ENCODE data around the gene FAM78A. TPM values are rescaled to one million over a fixed set of nuclear protein-coding genes. Genes with fewer than 3 reads are reported as not detected.

Gene FAM78A
- total and polyA plus RNA-seq, 2 experiments from 2014 or later: 0.23 to 1.1 TPM

GRCh38 chr9:131308452-131308851 is 32.1 kb upstream of the FAM78A start:
- H3K27ac ChIP-seq: no peak overlapping the region
- in situ Hi-C loops (cut with MboI): no loop called here
- H2AFZ ChIP-seq: no peak overlapping the region
- no peak overlapping the region for H3K4me3 ChIP-seq
- H3K36me3 ChIP-seq (ENCODE audit: low read depth): no peaks in the 10 kb centered on the region
- no peaks in the 10 kb centered on the region for H3K79me2 ChIP-seq (ENCODE audit: insufficient read depth)
- H3K9ac ChIP-seq: no peak overlapping the region
- H3K27me3 ChIP-seq (replicated peaks; ENCODE audit: insufficient read depth): no peaks in the 10 kb centered on the region
- H4K20me1 ChIP-seq (ENCODE audit: insufficient read depth): no peaks in the 10 kb centered on the region
- no peaks in the 10 kb centered on the region for H3F3A ChIP-seq (ENCODE audit: insufficient read depth)
- no peaks in the 10 kb centered on the region for H3K4me1 ChIP-seq (ENCODE audit: insufficient read depth)
- H3K9me3 ChIP-seq (ENCODE audit: low read depth): no peaks in the 10 kb centered on the region
- H3K9me2 ChIP-seq (ENCODE audit: insufficient read depth): no peaks in the 10 kb centered on the region
- TF ChIP-seq EZH2 (IDR thresholded peaks at IDR 0.05; ENCODE audit: insufficient read depth, poor library complexity, severe bottlenecking): no peak
- no peak for TF ChIP-seq EZH2phosphoT487 (IDR thresholded peaks at IDR 0.05; ENCODE audit: insufficient read depth, low read depth)
- no peak overlapping the region for H3K4me2 ChIP-seq (ENCODE audit: unreplicated experiment)
- WGBS, 2 experiments (ENCODE audit: low coverage in 1 of 2, low lambda C conversion rate in 2 of 2, missing lambda C conversion rate in 2 of 2): 76 to 78% methylated on average over 11 of the region's 11 CpGs
- no peak for DNase-seq

GRCh38 chr9:131307974-131308373 is 31.7 kb upstream of the FAM78A start:
- no peaks in the 10 kb centered on the region for H3K27me3 ChIP-seq (replicated peaks; ENCODE audit: insufficient read depth)
- TF ChIP-seq EZH2phosphoT487 (IDR thresholded peaks at IDR 0.05; ENCODE audit: insufficient read depth, low read depth) (no peak), EZH2 (IDR thresholded peaks at IDR 0.05; ENCODE audit: insufficient read depth, poor library complexity, severe bottlenecking) (no peak)
- 78 to 83% methylated on average over 27 to 31 of the region's 31 CpGs for WGBS, 2 experiments (ENCODE audit: low coverage in 1 of 2, low lambda C conversion rate in 2 of 2, missing lambda C conversion rate in 2 of 2)

GRCh38 chr9:131306397-131307004 is 30.2 kb upstream of the FAM78A start:
- no peaks in the 10 kb centered on the region for H3K27me3 ChIP-seq (replicated peaks; ENCODE audit: insufficient read depth)
- H3K9me3 ChIP-seq (ENCODE audit: low read depth): no peaks in the 10 kb centered on the region
- H3K9ac ChIP-seq: no peak overlapping the region
- H4K20me1 ChIP-seq (ENCODE audit: insufficient read depth): no peaks in the 10 kb centered on the region
- DNase-seq: no peak
- H3K4me2 ChIP-seq (ENCODE audit: unreplicated experiment): no peak overlapping the region
- TF ChIP-seq EZH2phosphoT487 (IDR thresholded peaks at IDR 0.05; ENCODE audit: insufficient read depth, low read depth): no peak
- TF ChIP-seq EZH2 (IDR thresholded peaks at IDR 0.05; ENCODE audit: insufficient read depth, poor library complexity, severe bottlenecking): no peak
- no peaks in the 10 kb centered on the region for H3K36me3 ChIP-seq (ENCODE audit: low read depth)
- H2AFZ ChIP-seq: no peak overlapping the region
- no peaks in the 10 kb centered on the region for H3K9me2 ChIP-seq (ENCODE audit: insufficient read depth)
- H3K27ac ChIP-seq: no peak overlapping the region
- in situ Hi-C loops (cut with MboI): no loop called here
- H3K4me1 ChIP-seq (ENCODE audit: insufficient read depth): no peaks in the 10 kb centered on the region
- H3F3A ChIP-seq (ENCODE audit: insufficient read depth): no peaks in the 10 kb centered on the region
- WGBS, 2 experiments (ENCODE audit: low coverage in 1 of 2, low lambda C conversion rate in 2 of 2, missing lambda C conversion rate in 2 of 2): 84 to 85% methylated on average over 14 of the region's 14 CpGs
- H3K79me2 ChIP-seq (ENCODE audit: insufficient read depth): no peaks in the 10 kb centered on the region
- H3K4me3 ChIP-seq: no peak overlapping the region

More at GRCh38 chr9:131307974-131308373, 31.7 kb upstream of the FAM78A start:
- H3K4me2 ChIP-seq (ENCODE audit: unreplicated experiment): no peak overlapping the region
- H3K9me2 ChIP-seq (ENCODE audit: insufficient read depth): no peaks in the 10 kb centered on the region
- H3K4me3 ChIP-seq: no peak overlapping the region
- H2AFZ ChIP-seq: no peak overlapping the region
- no peaks in the 10 kb centered on the region for H3K36me3 ChIP-seq (ENCODE audit: low read depth)
- H3K4me1 ChIP-seq (ENCODE audit: insufficient read depth): no peaks in the 10 kb centered on the region
- no peak overlapping the region for H3K27ac ChIP-seq
- no peaks in the 10 kb centered on the region for H3K9me3 ChIP-seq (ENCODE audit: low read depth)
- H3F3A ChIP-seq (ENCODE audit: insufficient read depth): no peaks in the 10 kb centered on the region
- H3K9ac ChIP-seq: no peak overlapping the region
- no peak for DNase-seq
- in situ Hi-C loops (cut with MboI): no loop called here
- H4K20me1 ChIP-seq (ENCODE audit: insufficient read depth): no peaks in the 10 kb centered on the region
- H3K79me2 ChIP-seq (ENCODE audit: insufficient read depth): no peaks in the 10 kb centered on the region

- Histone ChIP-seq H3K4me2 (ENCODE audit: unreplicated experiment) (no peak overlapping the region), H3K27ac (no peak overlapping the region), H3K36me3 (ENCODE audit: low read depth) (no peaks in the 10 kb centered on the region), H3F3A (ENCODE audit: insufficient read depth) (no peaks in the 10 kb centered on the region), H4K20me1 (ENCODE audit: insufficient read depth) (no peaks in the 10 kb centered on the region), H3K27me3 (replicated peaks; ENCODE audit: insufficient read depth) (no peaks in the 10 kb centered on the region), H3K9me3 (ENCODE audit: low read depth) (no peaks in the 10 kb centered on the region), H2AFZ (no peak overlapping the region), H3K4me3 (no peak overlapping the region), H3K4me1 (ENCODE audit: insufficient read depth) (no peaks in the 10 kb centered on the region), H3K9me2 (ENCODE audit: insufficient read depth) (no peaks in the 10 kb centered on the region), H3K9ac (no peak overlapping the region), H3K79me2 (ENCODE audit: insufficient read depth) (no peaks in the 10 kb centered on the region)
- TF ChIP-seq EZH2 (IDR thresholded peaks at IDR 0.05; ENCODE audit: insufficient read depth, poor library complexity, severe bottlenecking) (no peak), EZH2phosphoT487 (IDR thresholded peaks at IDR 0.05; ENCODE audit: insufficient read depth, low read depth) (no peak)
- 67 to 71% methylated on average over 19 of the region's 19 CpGs for WGBS, 2 experiments (ENCODE audit: low coverage in 1 of 2, low lambda C conversion rate in 2 of 2, missing lambda C conversion rate in 2 of 2)
- in situ Hi-C loops (cut with MboI): no loop called here
- DNase-seq: no peak
Observed at GRCh38 chr9:131304676-131305355, 28.5 kb upstream of the FAM78A start.
